Skeletal muscle cell (primary cell): ENCODE measurements around the gene PTGDS.

ENCODE experiments used
- DNase-seq: peaks from one replicate; pipeline ENCODE4 v3.0.0-alpha.2; 2010; ENCODE audit warnings: low read depth
- H3K4me3 ChIP-seq: 2 replicates; pipeline ENCODE4 v1.5.1; 2011; ENCODE audit warnings: low read depth, mild to moderate bottlenecking, control low read depth, low read length, moderate library complexity

Gene PTGDS

DNA sequence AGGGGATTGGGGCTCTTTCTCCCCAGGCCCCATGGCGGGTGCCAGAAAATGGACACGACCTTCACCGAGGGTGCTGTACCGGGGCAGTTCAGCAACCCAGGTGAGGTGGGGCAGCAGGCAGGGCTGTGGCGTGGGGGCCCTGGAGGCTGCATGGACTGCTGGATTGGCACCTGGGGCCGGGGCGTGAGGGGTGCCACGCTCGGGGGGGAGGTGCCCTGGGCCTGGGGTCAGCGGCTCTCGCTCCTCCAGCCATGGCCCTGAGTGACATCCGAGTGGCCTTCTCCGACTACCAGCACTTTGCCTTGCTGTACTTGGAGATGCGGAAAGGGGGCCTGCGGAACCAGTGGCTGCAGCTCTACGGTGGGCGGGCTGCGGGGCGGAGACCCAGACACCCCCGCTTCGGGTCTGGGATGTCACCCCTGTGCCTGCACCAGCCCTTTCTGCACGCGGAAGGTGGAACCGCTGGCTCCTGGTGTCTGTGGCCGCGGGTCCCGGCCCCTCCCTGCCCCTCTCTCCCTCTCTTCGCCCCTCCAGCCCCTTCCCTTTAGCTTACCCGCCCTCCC lies 7.2 kb downstream of the PTGDS start:
- H3K4me3 ChIP-seq: no peak overlapping the region
- DNase-seq: no peak

- DNase-seq: no peak
- no peak overlapping the region for H3K4me3 ChIP-seq
Measured at GRCh38 chr9:136985027-136985602, 7.8 kb downstream of the PTGDS start.

DNA sequence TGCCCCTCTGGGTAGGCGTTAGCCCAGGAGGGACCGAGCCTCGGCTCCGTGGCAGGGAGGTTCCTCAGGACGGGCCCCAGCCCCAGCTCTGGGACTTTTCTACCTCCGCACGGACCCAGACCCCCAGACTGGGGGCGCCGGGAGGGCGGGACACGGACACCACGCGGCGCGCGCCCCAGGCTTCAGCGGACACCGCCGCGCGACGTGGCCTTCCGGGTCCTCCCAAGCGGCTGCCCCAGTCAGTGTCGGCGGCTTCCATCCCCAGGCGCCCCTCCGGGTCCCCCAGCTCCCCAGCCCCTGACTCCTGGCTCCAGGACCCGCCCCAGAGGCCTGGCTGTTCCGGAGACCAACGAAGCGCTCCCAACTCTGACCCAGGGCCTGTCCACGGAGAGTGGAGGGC lies 8.5 kb downstream of the PTGDS start:
- DNase-seq: no peak

GRCh38 chr9:136988872-136989271 lies 11.6 kb downstream of the PTGDS start:
- no peak for DNase-seq
- no peak overlapping the region for H3K4me3 ChIP-seq

More for the DNA sequence above, 8.5 kb downstream of the PTGDS start:
- H3K4me3 ChIP-seq: no peak overlapping the region

- no peak for DNase-seq
- H3K4me3 ChIP-seq: no peak overlapping the region
Measured at GRCh38 chr9:136990242-136990911, 13.1 kb downstream of the PTGDS start.

DNA sequence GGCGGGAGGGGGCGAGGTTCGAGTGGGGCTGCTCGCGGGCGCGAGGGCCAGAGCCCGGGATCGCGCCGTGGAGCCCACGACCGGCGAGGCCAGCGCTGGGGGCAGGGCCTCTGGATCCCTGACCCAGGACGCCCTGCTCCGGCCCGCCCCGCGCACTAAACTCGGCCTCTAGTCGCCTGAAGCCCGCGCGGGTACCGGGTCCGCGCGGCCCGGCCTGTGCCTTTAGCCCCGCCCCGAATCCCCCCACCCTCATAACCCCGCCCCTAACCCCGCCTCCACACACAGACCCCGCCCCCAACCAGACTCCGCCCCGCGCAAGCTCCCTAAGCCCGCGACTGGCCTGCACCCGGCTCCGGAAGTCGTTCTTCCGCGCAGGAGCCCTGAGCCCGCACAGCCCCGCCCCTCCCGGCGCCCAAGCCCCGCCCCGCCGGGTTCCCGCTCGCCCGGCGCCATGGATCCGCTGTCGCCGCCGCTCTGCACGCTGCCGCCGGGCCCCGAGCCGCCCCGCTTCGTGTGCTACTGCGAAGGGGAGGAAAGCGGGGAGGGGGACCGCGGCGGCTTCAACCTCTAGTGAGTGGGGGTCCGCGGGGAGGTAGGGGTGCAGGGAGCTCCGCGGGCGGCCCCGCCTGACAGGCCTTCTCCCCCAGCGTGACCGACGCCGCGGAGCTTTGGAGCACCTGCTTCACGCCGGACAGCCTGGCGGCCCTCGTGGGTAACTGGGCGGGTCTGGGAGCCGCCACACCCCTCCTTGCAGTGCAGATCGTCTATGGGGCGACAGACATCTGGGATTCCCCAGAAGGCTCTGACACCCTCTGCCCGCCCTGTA lies 14.9 kb downstream of the PTGDS start, which contains the start of gene PAXX:
TSS of gene PAXX (plus strand) at position 430 of the 826 bp plus-strand sequence. CDS start at position 452, 22 bp downstream.
- peak within 1 kb of the TSS; percentile 75 for H3K4me3 ChIP-seq
- DNase-seq: peak; percentile 51

- DNase-seq: no peak
- H3K4me3 ChIP-seq: peak overlapping the region; percentile 75
Measured at GRCh38 chr9:136992819-136993369, 15.6 kb downstream of the PTGDS start.

GRCh38 chr9:136994180-136994887 lies 17.0 kb downstream of the PTGDS start:
- no peak overlapping the region for H3K4me3 ChIP-seq
- no peak for DNase-seq

DNA sequence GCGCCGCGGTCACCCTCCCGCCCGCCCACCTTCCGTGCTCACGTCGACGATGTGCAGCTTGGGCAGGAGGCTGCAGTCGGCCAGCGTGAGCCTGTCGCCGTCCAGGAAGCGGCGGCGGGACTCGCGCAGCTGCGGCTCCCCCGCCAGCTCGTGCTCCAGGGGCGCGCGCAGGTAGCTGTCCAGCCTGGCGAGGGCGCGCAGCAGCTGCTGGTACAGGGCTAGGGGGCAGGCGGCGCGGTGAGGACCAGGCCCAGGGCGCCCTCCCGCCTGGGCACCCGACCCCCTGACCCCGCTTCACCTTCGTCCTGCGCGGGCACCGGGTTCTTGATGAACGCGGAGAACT lies 17.6 kb downstream of the PTGDS start:
- no peak overlapping the region for H3K4me3 ChIP-seq
- no peak for DNase-seq

- no peak overlapping the region for H3K4me3 ChIP-seq
- DNase-seq: no peak
Measured at GRCh38 chr9:136995362-136995761, 18.1 kb downstream of the PTGDS start.

DNA sequence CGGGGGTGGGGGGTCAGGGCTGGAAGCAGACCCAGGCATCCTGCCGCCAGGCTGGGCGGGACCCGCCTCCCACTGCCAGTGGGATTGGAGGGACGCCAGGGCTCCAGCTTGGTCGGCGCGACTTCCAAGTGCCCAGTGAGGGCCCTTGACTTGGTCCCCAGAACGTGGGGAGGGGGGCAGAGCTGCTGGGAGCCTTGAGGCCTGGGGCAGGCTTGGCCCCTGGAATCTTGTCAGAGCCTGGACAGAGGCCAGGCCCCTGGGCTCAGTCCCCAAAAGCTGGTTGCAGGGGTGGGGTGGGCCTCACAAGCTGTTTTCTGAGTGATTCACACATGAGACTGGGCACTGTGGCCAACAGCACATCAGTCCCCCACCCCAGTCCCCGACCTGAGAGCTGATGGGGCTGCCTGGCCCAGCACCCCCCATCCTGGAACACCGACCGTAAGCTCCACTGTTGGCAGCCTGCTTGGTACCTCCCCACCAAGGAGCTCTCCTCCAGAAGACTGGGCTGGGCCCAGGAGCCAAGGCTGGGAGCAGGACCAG lies 18.5 kb downstream of the PTGDS start:
- DNase-seq: no peak
- no peak overlapping the region for H3K4me3 ChIP-seq

DNA sequence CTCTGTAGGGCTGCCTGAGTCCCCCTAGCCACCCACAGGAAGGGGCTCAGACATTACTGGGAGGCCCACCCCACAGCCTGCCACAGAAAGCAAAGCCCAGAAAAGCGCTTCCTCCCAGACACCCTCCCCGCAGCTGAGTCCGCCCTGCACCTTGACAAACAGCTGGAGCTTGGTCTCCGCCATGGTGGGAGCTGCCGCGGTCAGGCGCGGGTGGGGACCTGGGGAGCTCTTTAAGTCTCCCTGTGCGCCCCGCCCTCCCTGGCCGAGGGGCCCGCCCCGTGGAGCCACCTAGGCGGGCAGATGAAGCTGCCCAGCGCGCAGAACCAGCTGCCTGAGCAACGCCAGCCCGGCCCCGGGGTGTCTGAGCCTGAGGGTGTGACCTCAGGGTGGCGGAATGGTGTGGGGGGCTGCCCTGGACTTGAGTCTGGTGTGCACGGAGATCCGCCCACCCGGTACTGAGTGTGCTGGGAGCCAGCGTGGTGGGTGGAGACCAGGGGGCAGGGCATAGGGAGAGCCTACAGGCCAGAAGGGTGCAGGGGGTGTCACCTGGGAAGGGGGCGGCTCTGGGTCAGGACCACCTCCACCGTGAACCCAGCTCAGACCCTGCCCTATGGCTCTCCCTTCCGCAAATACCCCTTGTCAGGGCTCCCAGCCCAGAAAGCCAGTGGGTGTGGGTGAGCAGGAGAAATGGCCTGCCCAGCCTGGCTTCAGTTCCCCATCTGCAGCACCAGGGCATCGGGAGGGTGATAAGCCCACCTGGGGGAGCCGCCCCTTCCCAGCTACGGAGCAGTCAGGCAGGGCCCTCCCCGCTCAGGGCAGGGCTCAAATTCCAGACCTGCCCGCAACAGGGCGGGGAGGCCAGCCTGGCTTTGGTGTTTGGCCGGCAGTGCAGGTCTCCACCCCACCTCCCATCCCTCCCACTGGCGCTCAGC lies 19.3 kb downstream of the PTGDS start, which contains the start of gene CLIC3:
TSS of gene CLIC3 (minus strand) at position 208 of the 932 bp plus-strand sequence. CDS start at position 183, 25 bp downstream.
- no peak for DNase-seq

DNA sequence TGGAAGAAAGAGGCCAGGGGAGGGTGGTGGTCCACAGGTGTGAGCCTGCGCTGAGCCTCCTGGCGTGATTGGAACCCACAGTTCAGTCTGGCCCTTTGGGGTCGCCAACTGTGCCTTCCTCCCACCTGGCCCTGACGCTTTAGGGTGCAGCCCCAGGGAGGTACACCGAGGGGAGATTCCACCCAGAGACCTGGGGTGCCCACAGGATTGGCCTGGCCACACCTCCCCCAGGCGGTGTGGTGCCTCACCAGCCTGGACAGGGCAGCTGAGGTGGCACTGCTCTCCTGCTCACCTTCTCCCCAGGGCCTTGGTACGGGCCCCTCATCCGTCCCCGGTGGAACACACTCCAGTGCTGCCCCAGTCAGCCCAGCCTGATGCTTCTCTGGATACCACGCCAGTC lies 20.1 kb downstream of the PTGDS start:
- DNase-seq: no peak
- no peak overlapping the region for H3K4me3 ChIP-seq

More for the DNA sequence above, 19.3 kb downstream of the PTGDS start, which contains the start of gene CLIC3:
- H3K4me3 ChIP-seq: no peak within 1 kb of the TSS

GRCh38 chr9:136997830-136998234 lies 20.5 kb downstream of the PTGDS start:
- H3K4me3 ChIP-seq: no peak overlapping the region
- no peak for DNase-seq

- DNase-seq: no peak
- H3K4me3 ChIP-seq: no peak overlapping the region
Measured at GRCh38 chr9:137000177-137000930, 23.1 kb downstream of the PTGDS start.

DNA sequence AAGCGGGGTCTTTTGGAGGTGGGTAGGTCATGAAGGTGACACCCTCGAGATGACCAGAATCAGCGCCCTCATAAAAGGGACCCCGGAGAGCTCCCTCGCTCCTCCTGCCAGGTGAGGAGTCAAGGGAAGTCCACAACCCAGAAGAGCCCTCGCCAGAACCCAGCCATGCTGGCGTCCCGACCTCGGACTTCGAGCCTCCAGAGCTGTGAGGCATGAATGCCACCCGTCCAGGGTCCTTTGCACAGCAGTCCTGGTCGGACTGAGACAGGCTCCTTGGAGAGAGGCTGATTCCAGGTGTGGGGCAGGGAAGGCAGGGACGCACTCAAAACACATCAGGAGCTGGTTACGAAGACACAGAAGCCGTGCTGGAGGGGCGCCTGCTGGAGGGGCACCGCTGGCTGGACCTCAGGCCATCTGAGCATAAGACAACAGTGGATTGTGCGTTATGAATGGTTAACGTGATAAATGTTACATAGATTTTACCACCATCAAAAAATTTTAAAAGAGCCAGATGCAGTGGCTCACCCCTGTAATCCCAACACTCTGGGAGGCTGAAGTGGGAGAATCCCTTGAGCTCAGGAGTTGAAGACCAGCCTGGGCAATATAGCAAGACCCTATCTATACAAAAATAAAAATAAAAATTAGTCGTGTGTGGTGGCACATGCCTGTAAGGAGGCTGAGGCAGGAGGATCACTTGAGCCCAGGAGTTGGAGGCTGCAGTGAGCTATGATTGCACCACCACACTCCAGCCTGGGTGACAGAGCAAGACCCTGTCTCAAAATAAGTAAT lies 24.7 kb downstream of the PTGDS start:
- no peak overlapping the region for H3K4me3 ChIP-seq
- DNase-seq: no peak
